ENCODE measurements around the gene KCNC1. TPM values are rescaled to one million over a fixed set of nuclear protein-coding genes. Genes with fewer than 3 reads are reported as not detected.

KCNC1 gene
- polyA plus RNA-seq, 1 donor from 2014 or later, result 8.9 TPM

DNA sequence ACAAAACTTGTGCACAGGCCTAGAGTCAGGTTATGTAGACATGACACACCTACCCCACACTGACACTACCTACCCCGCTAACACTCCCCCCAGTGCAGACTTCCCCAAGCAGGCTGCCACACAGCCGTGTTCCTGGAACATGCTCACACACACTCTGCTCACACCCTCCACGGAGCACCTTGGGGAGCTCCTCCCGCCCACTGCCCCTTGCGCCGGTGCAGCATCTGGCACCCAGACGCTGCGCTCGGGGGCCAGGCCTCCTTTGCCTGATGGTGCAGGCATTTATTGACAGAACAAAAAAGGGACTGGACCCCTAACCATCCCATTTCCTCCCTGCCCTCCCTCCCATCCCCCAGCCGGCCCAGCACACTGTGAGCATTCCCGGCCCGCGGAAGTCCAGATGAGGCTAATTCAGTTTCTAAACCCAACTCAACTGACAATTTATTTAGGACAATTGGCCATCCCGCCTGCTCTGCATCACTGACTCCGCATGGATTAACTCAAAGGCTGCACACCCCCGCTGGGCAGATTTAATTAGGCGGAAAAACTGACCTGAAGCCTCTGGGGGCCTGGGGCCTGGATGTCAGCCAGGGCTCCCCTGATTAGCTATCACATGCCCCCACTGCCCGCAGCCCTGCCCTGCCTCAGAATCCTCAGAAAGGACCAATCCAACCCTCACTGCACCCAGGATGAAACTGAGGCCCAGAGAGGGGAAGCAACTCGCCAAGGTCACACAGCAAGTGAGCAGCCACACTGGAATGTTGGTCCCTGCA lies 30.1 kb downstream of the KCNC1 start:
- Histone ChIP-seq H3K27me3 (ENCODE audit: insufficient read depth, low read depth, low read length) (no peaks in the 10 kb centered on the region), H3F3A (ENCODE audit: insufficient read depth, low read length, poor library complexity, severe bottlenecking) (no peaks in the 10 kb centered on the region), H3K9me3 (ENCODE audit: low read length) (no peaks in the 10 kb centered on the region), H3K4me3 (ENCODE audit: low read length) (peak overlapping the region; percentile 63), H4K20me1 (ENCODE audit: insufficient read depth) (no peaks in the 10 kb centered on the region), H3K9me2 (ENCODE audit: insufficient read depth, low read length) (no peaks in the 10 kb centered on the region), H3K4me2 (ENCODE audit: low read length) (peak overlapping the region; percentile 93), H3K27ac (ENCODE audit: low read length) (peak overlapping the region; percentile 83), H2AFZ (ENCODE audit: low read depth, low read length) (no peak overlapping the region), H3K79me2 (replicated peaks; ENCODE audit: insufficient read depth, low read length) (peaks cover 22% of the 10 kb centered on the region), H3K9ac (ENCODE audit: low read length) (peak overlapping the region; percentile 26), H3K36me3 (ENCODE audit: insufficient read depth, low read length) (no peaks in the 10 kb centered on the region)
- TF ChIP-seq SMC3 (conservative IDR thresholded peaks at IDR 0.05; ENCODE audit: poor library complexity) (no peak), EZH2 (IDR thresholded peaks at IDR 0.05; ENCODE audit: borderline replicate concordance, insufficient read depth, low read length, poor library complexity, severe bottlenecking) (no peak), MXI1 (conservative IDR thresholded peaks at IDR 0.05; ENCODE audit: poor library complexity, severe bottlenecking) (no peak), EP300 (conservative IDR thresholded peaks at IDR 0.05; ENCODE audit: poor library complexity, severe bottlenecking) (no peak)

DNA sequence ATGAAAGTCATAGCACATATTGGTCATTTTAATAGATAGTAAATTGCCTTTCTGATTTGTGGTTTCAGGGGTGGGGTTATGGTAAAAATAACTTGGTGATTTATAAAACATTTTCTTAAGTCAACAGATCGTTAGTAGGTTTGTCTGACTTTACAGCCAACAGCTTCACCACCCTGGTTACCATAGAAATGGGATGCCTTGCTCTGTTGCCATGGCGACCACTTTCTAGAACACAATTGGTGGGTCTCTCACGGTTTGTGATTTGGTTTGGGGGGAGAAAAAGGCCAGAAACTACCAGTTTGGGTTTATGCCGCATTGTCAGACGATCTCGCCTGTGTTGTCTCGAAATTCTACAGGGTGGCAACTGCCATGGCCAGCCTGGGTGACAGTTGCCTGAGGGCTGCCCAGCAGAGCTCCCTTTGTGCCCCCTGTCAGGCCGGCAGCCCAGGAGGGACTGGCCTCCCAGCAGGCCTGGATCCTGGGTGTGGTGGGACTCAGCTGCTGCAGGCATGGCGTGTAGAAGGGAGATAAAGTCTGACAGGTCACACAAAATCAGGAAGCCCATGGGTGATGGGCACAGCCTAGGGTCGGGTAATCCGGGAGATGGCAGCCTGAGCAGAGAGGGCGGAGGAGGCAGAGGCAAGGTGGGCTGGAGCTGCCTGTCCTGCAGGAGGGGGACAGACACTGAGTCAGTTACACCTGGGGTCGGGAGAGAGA lies 30.9 kb downstream of the KCNC1 start:
- Histone ChIP-seq H3K4me3 (ENCODE audit: low read length) (peak overlapping the region; percentile 63), H3K4me2 (ENCODE audit: low read length) (peak overlapping the region; percentile 93)

More for the DNA sequence above, 30.9 kb downstream of the KCNC1 start:
- H2AFZ ChIP-seq (ENCODE audit: low read depth, low read length), result peak overlapping the region; percentile 29
- H3K36me3 ChIP-seq (ENCODE audit: insufficient read depth, low read length), result no peaks in the 10 kb centered on the region
- H4K20me1 ChIP-seq (ENCODE audit: insufficient read depth), result no peaks in the 10 kb centered on the region
- H3K9ac ChIP-seq (ENCODE audit: low read length), result peak overlapping the region; percentile 68
- H3K27ac ChIP-seq (ENCODE audit: low read length), result peak overlapping the region; percentile 83
- no peak for TF ChIP-seq MXI1 (conservative IDR thresholded peaks at IDR 0.05; ENCODE audit: poor library complexity, severe bottlenecking)
- TF ChIP-seq RAD21 (conservative IDR thresholded peaks at IDR 0.05), result no peak
- TF ChIP-seq, protein P1, sequence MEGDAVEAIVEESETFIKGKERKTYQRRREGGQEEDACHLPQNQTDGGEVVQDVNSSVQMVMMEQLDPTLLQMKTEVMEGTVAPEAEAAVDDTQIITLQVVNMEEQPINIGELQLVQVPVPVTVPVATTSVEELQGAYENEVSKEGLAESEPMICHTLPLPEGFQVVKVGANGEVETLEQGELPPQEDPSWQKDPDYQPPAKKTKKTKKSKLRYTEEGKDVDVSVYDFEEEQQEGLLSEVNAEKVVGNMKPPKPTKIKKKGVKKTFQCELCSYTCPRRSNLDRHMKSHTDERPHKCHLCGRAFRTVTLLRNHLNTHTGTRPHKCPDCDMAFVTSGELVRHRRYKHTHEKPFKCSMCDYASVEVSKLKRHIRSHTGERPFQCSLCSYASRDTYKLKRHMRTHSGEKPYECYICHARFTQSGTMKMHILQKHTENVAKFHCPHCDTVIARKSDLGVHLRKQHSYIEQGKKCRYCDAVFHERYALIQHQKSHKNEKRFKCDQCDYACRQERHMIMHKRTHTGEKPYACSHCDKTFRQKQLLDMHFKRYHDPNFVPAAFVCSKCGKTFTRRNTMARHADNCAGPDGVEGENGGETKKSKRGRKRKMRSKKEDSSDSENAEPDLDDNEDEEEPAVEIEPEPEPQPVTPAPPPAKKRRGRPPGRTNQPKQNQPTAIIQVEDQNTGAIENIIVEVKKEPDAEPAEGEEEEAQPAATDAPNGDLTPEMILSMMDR (IDR thresholded peaks at IDR 0.05; ENCODE audit: poor library complexity, severe bottlenecking), result no peak
- TF ChIP-seq POLR2AphosphoS5 (IDR thresholded peaks at IDR 0.05), result peak; percentile 6
- no peak for TF ChIP-seq EZH2 (IDR thresholded peaks at IDR 0.05; ENCODE audit: borderline replicate concordance, insufficient read depth, low read length, poor library complexity, severe bottlenecking)
- TF ChIP-seq TAF1 (IDR thresholded peaks at IDR 0.05; ENCODE audit: low read depth), result no peak
- peak; percentile 42 for TF ChIP-seq EP300 (conservative IDR thresholded peaks at IDR 0.05; ENCODE audit: poor library complexity, severe bottlenecking)
- peak; percentile 18 for TF ChIP-seq SMC3 (conservative IDR thresholded peaks at IDR 0.05; ENCODE audit: poor library complexity)
- TF ChIP-seq, protein P2, sequence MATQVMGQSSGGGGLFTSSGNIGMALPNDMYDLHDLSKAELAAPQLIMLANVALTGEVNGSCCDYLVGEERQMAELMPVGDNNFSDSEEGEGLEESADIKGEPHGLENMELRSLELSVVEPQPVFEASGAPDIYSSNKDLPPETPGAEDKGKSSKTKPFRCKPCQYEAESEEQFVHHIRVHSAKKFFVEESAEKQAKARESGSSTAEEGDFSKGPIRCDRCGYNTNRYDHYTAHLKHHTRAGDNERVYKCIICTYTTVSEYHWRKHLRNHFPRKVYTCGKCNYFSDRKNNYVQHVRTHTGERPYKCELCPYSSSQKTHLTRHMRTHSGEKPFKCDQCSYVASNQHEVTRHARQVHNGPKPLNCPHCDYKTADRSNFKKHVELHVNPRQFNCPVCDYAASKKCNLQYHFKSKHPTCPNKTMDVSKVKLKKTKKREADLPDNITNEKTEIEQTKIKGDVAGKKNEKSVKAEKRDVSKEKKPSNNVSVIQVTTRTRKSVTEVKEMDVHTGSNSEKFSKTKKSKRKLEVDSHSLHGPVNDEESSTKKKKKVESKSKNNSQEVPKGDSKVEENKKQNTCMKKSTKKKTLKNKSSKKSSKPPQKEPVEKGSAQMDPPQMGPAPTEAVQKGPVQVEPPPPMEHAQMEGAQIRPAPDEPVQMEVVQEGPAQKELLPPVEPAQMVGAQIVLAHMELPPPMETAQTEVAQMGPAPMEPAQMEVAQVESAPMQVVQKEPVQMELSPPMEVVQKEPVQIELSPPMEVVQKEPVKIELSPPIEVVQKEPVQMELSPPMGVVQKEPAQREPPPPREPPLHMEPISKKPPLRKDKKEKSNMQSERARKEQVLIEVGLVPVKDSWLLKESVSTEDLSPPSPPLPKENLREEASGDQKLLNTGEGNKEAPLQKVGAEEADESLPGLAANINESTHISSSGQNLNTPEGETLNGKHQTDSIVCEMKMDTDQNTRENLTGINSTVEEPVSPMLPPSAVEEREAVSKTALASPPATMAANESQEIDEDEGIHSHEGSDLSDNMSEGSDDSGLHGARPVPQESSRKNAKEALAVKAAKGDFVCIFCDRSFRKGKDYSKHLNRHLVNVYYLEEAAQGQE (IDR thresholded peaks at IDR 0.05; ENCODE audit: borderline replicate concordance), result no peak
- H3F3A ChIP-seq (ENCODE audit: insufficient read depth, low read length, poor library complexity, severe bottlenecking), result no peaks in the 10 kb centered on the region
- H3K27me3 ChIP-seq (ENCODE audit: insufficient read depth, low read depth, low read length), result no peaks in the 10 kb centered on the region
- H3K79me2 ChIP-seq (replicated peaks; ENCODE audit: insufficient read depth, low read length), result peaks cover 22% of the 10 kb centered on the region
- no peaks in the 10 kb centered on the region for H3K9me2 ChIP-seq (ENCODE audit: insufficient read depth, low read length)
- H3K9me3 ChIP-seq (ENCODE audit: low read length), result no peaks in the 10 kb centered on the region
